HG03521 (cell line): Measurements from ENCODE around the gene ANKRD55.
"Not testable (repeated sequence)": the region's sequence is repeated elsewhere in the genome, so short reads cannot be mapped to it uniquely, and the experiment has no call there.

Experiments used
- ATAC-seq: cut with Tn5 transposase; IDR thresholded peaks from one replicate; pipeline ENCODE4 v1.9.1; 2021; ENCODE audit warnings: mild to moderate bottlenecking, moderate library complexity; ENCODE audit not compliant: unreplicated experiment

Gene ANKRD55

DNA sequence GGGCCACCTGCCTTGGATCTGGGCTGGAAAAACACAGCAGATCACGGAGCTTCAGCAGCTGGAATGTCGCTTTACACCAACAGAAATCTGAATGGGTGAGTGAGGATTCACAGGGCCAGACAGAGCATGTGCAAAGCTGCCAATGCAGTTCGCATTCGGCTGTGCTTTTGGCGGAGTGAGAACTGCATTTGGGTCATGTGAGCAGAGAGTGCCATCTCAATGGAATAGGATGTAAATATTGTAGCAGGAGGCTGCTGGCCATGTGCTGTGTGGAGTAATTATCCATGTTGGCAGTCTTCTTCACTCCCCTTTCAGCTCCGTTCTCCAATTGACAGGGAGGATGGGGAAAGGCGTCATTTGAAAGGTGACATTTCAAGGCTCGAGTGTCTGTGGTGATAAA, at the start of gene ANKRD55:
Gene ANKRD55 (minus strand): TSS at position 101 of the 400 bp plus-strand sequence. CDS start 417 bp downstream, outside the sequence.
- ATAC-seq, result no peak

- no peak for ATAC-seq
These were observed 49.1 kb upstream of the ANKRD55 start for GRCh38 chr5:56282216-56282615.

DNA sequence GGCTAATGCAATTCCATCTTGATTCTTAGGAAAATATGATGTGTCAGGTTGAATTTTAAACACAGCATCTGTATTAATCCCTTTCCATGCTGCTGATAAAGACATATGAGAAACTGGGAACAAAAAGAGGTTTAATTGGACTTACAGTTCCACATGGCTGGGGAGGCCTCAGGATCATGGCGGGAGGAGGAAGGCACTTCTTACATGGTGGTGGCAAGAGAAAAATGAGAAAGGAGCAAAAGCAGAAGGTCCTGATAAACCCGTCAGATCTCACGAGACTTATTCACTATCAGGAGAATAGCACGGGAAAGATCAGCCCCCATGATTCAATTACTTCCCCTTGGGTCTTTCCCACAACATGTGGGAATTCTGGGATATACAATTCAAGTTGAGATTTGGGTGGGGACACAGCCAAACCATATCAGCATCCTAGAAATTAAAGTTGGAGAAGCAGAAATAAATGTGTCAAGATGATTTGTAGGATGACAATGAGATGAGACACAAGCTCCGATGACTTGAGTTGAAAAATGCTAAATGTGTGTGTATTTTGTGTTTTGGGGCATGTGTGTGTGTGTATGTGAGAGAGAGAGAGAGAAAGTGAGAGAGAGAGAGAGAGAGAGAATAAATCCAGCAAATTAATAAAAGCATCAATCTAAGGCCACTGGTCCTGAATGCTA, 48.5 kb upstream of the ANKRD55 start:
- ATAC-seq, result no peak

DNA sequence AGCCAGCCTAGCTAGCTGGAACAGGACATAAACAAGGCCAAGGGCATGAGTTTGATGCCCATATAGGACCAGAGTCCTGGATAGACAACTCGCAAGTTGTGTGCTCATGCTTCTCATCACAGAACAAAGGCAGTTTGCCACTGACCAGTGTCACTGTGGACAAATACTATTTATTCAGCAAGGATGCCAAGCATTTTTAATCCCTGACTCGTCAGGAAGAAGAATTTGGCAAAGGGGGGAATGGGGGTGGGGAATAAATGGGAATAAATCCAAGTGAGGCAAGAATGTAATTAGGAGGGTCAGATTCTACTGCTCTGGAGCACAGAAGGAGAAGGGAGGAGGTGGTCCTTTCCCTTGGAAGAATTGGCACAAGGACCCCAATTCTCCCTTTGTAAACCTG, 46.8 kb upstream of the ANKRD55 start:
- no peak for ATAC-seq

- ATAC-seq, result no peak
These were observed 46.2 kb upstream of the ANKRD55 start for GRCh38 chr5:56279291-56279690.

GRCh38 chr5:56278335-56278753, 45.2 kb upstream of the ANKRD55 start:
- ATAC-seq, result no peak

DNA sequence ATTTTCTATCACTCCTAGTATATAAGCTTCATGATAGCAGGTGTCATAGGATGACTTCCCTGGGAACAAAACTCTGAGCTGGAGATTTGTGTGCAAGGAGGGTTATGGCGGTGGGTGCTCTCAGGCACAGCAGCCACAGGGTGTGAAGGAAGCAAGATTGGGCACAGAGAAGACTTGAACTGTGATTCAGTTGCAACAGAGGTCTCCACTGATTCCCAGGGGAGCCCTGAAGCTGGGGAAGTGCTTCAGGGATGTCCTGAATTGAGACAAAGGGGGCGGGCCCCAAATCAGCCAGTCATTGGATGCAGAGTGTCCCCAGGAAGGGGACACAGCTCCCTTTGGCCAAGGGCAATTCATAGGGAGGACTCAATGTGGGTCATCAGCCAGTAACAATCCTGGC, 44.4 kb upstream of the ANKRD55 start:
- ATAC-seq, result no peak

- no peak for ATAC-seq
These were observed 40.3 kb upstream of the ANKRD55 start for GRCh38 chr5:56273376-56273955.

GRCh38 chr5:56272765-56273164, 39.6 kb upstream of the ANKRD55 start:
- ATAC-seq, result no peak

DNA sequence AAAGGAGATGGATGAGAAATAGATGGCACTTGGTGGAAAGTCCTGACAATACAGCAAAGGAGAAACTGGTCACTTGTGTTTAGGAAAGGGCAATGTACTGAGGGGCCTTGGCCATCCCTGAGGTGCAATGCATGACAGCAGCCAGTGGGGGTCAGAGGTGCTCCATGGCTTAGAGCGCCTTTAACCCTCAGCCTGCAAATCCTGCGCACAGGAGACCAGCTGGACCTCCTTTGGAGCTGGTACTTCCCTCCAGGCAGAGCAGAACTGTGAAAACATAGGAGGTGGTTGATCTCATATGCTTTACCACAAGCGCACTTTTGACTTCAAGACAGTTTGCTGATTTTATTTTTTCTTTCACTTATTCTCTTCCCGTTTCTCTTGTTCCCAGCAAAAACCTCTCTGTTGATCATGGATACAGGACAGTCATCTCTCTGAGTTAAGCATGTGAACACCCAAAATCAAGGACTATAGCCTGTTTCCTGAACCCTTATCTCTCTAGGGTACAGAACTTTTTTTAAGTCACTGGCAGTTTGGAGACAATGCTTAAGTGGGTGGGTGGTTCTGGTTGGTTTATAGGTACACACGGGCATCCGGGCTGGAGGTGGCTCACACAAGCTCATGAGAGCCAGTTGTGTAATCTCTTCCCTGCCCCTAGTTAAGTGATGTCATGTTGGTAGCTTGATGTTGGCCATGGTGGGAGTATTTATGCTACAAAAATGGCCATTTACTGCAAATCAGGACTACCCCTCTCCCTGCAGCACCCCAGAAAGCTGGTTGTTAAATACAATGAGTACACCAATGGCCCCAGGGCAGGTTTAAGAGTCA, 37.6 kb upstream of the ANKRD55 start:
- ATAC-seq, result peak; percentile 75

DNA sequence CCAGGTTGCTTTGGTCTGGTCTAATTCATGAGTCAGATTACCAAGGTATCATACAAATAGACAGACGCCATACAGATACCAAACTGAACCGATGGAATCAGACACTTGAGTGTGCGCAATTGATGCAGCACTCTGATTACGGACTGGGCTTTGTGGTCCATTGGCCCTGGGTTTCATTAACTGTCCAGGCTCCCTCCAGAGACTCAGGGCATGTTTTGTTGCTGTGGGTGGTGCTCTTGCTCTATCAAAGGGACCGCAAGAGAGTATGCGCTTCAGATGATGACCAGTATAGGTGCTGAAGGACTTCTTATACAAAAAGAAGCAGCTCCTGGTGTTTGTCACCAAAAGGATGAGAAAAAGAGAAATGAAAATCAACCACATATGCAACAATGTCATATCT, 36.9 kb upstream of the ANKRD55 start:
- no peak for ATAC-seq

- ATAC-seq, result peak; percentile 55
These were observed 36.2 kb upstream of the ANKRD55 start for GRCh38 chr5:56269216-56269927.

DNA sequence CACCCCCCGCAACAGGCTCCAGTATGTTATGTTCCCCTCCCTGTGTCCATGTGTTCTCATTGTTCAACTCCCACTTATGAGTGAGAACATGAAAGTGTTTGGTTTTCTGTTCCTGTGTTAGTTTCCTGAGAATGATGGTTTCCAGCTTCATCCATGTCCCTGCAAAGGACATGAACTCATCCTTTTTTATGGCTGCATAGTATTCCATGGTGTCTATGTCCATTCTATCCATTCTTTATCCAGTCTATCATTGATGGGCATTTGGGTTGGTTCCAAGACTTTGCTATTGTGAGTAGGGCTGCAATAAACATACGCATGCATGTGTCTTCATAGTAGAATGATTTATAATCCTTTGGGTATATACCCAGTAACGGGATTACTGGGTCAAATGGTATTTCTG, 35.6 kb upstream of the ANKRD55 start:
- ATAC-seq, result not testable (repeated sequence)

- ATAC-seq, result no peak
These were observed 34.7 kb upstream of the ANKRD55 start for GRCh38 chr5:56267856-56268255.

- no peak for ATAC-seq
These were observed 31.4 kb upstream of the ANKRD55 start for GRCh38 chr5:56264417-56265025.

DNA sequence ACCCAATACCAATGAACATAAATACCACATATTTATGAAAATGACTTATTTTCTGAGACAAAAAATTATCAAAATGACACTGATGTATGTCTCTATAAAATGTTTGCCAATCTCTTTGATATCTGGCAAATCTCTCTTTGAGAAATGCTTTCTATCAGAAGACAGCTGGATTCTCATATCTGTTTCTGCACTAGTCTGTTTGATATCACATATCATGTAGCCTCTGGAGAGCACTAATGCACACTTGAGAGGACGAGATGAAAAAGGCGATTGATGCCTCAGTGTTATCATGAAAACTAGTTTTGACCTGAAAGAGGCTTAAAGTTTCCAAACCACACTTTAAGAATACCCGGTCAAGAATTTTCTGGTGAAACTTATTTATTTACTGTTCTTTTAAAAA, 29.1 kb upstream of the ANKRD55 start:
- no peak for ATAC-seq

DNA sequence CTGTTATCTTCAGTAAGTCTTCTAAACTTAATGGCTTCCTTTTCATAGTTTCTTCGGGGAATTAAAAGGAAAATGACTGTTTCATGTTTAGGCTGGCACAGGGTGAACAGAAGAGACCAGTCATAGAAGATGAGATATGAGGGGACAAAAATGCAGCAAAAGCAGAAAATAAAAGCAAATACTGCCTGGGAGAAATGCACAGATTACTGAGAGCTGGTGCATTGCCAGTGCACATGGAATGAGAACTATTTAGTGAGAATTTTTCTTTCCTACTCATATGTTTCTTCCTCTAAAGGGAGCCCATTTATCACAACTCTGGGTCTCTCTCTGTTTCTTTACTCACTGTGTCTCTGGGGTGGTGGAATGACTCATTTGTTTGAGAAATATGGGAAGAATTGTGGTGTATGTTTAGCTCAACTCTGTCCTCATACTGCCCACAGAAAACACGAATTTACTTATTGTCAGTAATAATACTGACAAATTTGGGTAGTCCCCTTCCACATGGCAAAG, 25.9 kb upstream of the ANKRD55 start:
- ATAC-seq, result no peak

- not testable (repeated sequence) for ATAC-seq
These were observed 24.8 kb upstream of the ANKRD55 start for GRCh38 chr5:56257763-56258529.

- ATAC-seq, result no peak
These were observed 23.9 kb upstream of the ANKRD55 start for GRCh38 chr5:56257010-56257409.

DNA sequence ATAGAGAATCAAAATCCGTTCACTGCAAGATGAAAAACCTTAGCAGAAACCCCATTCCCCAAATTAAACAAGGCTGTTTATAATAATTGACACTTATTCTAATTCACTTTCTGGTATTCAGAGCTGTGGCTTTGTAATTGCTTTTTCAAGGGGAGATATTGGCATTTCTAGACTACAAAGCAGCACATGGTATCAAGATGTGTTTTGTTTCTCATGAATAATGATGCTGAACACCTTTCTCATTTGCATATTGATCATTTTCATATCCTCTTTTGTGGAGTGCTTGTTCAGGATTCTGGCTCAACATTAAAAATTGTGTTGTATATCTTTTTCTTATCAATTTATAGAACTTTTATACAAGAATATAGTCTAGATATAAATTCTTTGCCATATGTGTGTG, 22.4 kb upstream of the ANKRD55 start:
- no peak for ATAC-seq
